Lung microvascular endothelial cell (primary cell): ENCODE data around the gene KRTAP13-2. TPM values are rescaled to one million over a fixed set of nuclear protein-coding genes. Genes with fewer than 3 reads are reported as not detected.
A peak's percentile ranks its signal among the peaks of the same experiment; 100 is the strongest.

ENCODE experiments used
- DNase-seq, 2 donors: peaks; one replicate each; pipeline versions ENCODE4 v3.0.0 to v3.0.0-alpha.2; 2010; ENCODE audit warnings: low read depth in 2 of 2
- total RNA-seq: library from RNA; depleted of rRNA; stranded (reverse); fragments of >200 nt; gene quantifications from 2 replicates; pipeline ENCODE4 v1.2.1, GENCODE V29; 2014

KRTAP13-2 gene
- not detected in 2 replicates for total RNA-seq

GRCh38 chr21:30372139-30372770 lies at the start of gene KRTAP13-2:
Gene KRTAP13-2 (minus strand): TSS chr21:30372271. CDS start chr21:30372213, 58 bp downstream.
- DNase-seq = no peak

- no peak for DNase-seq
Observed at GRCh38 chr21:30415993-30416392, 43.9 kb upstream of the KRTAP13-2 start.

GRCh38 chr21:30408782-30409494 lies 36.9 kb upstream of the KRTAP13-2 start:
- DNase-seq = peak in 1 of 2 donors; percentile 6

DNA sequence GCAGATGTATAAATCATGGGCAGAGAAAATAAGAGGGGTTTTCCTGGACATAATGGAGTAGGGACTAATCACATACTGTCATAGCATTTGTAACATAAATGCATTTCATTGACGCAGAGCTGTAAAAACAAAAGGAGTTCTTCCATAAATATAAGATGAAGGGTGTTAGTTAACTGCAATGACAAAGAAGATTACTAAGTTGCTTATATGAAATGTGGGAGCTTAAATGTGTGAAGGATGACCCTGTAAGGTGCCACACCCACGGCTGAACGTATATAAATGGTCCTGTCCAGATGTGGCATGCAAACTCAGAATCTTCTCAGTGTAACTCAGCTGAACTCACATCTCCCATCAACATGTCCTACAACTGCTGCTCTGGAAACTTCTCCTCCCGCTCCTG lies 23.7 kb upstream of the KRTAP13-2 start, which contains the start of gene KRTAP13-1:
KRTAP13-1 (plus strand) TSS at position 301 of the 400 bp plus-strand sequence; CDS start at position 357, 56 bp downstream.
- no peak for DNase-seq

- DNase-seq = no peak
Observed at GRCh38 chr21:30391492-30392025, 19.5 kb upstream of the KRTAP13-2 start.

DNA sequence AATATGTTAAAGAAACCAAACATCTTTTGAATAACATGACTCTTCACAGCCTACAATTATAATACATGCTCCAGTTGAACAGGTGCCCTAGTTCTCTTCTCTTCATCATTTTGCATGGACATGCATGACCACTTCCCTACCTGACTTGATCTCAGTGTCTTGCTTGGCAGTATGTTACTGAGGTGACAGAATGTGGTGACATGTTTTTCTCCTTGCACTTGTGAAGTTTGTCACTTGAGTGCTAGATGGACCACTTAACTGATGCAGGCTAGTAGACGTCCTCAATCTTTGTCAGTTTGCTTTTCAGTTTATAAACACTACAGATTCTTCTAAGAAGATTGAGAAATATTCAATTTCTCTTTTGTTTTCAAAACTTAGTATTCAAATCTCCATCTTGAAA lies 10.1 kb upstream of the KRTAP13-2 start:
- no peak for DNase-seq

DNA sequence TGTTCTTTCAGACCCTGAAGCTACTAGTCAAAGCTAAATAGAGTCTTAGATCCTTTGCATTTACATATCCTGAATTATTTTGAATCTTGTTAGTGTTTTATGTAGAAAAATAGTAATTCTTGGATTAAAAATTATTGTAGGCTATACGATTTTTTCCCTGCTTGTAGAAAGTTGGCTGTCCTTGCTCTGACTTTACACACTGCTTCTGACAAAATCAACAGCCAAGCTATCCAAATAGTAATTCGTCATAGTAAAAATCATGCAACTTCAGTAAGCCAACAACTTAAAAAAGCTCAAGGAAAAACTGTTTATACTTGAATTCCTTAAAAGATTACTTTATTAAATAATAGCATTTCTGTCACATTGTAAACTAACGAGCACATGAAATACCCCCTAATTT lies 16.2 kb downstream of the KRTAP13-2 start:
- no peak for DNase-seq

GRCh38 chr21:30354308-30355005 lies 17.6 kb downstream of the KRTAP13-2 start:
- no peak for DNase-seq

DNA sequence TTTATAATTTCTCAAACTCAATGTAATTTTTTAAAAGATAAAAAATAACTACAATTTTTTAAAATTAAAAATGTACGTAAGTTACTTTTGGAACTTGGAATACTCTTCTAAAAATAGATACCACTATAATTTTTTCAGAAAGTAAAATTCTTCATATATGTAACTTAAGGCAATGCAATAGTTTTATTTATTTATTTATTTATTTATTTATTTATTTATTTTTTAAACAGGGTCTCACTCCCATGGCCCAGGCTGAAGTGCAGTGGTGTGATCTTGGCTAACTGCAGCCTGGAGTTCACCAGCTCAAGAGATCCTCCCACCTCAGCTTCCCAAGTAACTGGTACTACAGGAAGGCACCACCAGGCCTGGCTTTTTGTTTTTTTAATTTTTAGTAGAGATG lies 20.5 kb downstream of the KRTAP13-2 start:
- DNase-seq = no peak

DNA sequence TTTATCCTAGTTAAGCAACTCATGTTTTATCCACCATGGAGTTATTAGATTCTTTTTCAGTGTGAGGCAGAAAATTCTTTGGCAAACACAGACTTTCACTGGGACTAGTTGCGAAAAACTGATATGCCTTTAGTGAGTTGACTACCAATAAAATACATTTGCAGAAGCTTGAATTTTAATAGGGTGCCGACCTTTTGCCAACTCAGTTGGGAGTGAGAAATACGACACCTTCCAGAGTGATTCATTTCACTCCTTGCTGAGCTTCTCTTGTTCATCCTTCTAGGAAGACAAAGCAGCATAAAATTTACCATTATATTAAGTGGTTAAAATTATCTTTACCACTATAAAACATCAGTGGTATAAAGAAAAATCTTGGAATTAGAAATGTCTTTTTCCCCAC lies 22.5 kb downstream of the KRTAP13-2 start:
- no peak for DNase-seq

GRCh38 chr21:30348506-30348905 lies 23.6 kb downstream of the KRTAP13-2 start, which contains the start of gene KRTAP23-1:
Gene KRTAP23-1 (minus strand): TSS chr21:30348606. CDS start chr21:30348606, 0 bp downstream.
- DNase-seq = no peak

DNA sequence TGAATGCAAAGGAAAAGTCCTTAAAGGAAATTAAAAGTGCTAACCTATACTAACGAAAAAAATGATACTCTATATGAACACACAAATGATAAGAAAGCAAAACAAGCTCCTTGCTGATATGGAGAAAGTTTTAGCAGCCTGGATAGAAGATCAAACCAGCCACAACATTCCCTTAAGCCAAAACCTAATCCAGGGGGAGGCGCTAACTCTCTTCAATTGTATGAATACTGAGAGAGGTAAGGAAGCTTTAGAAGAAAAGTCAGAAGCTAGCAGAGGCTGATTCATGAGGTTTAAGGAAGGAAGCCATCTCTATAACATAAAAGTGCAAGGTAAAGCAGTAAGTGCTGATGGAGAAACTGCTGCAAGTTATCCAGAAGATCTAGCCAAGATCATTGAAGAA lies 27.1 kb downstream of the KRTAP13-2 start:
- no peak for DNase-seq

- peak; percentile 13 to 24 for DNase-seq
Observed at GRCh38 chr21:30340714-30341573, 31.1 kb downstream of the KRTAP13-2 start.

DNA sequence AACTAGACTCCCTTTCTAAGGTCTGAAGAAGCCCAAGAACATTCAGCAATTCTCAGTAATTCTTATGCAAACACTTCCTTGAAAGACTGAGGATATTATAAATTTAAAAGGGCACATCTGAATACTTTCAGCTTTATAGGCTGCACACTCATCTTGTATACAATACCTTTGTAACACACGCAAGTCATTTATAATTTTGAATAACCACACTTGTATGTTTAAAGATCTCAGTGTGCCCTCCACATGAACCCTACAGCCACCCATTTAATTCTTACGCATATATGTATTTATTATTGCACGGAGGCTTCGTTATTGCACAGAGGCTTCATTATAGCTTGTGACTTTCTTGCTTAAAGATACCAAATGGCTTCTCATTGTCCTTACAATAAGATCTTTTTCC lies 33.4 kb downstream of the KRTAP13-2 start:
- no peak for DNase-seq

DNA sequence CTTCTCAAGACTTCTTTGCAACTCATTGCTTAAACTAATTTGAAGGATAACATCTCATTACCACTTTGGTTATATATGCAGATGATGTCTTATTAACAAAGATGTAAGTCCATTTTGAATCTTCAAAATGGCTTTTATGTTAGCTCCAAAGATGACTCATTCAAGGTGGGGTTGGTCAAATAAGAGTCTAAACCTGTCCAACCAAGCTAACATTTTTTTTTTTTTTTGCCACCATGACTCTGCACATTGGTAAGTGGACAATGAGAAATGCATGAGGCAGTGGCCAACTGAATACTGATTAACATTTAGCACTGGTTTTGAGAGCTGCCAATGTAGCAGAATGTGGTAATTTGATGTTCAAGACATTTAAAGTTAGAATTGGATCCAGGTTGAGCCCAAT lies 34.3 kb downstream of the KRTAP13-2 start:
- DNase-seq = no peak

GRCh38 chr21:30337276-30337744 lies 34.8 kb downstream of the KRTAP13-2 start, which contains the start of gene KRTAP27-1:
Gene KRTAP27-1 (minus strand): TSS chr21:30337694. CDS start chr21:30337668, 26 bp downstream.
- DNase-seq = no peak

- no peak for DNase-seq
Observed at GRCh38 chr21:30336596-30336995, 35.5 kb downstream of the KRTAP13-2 start.

DNA sequence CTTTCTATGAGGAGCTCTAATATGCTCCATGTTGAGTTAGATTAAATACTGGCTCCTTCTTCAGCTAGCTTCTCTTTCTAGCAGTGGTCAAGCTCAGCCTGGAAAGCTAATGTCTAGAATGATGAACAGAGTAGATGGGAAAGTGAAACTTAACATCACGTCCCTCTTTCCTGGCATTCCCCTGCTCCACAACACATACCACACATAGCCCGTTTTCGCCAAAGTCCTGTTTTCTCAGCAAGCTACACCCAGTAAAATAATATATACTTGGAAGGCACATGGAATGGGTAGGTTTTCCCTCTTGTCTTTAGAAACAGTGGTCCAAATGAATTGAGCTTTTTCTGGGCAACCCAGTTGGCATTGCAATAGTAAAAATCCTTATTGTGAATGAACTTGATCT lies 38.3 kb downstream of the KRTAP13-2 start:
- no peak for DNase-seq

GRCh38 chr21:30332681-30333080 lies 39.4 kb downstream of the KRTAP13-2 start:
- no peak for DNase-seq

- DNase-seq = no peak
Observed at GRCh38 chr21:30329203-30329875, 42.7 kb downstream of the KRTAP13-2 start.
